ENCODE measurements around the gene RAB3C.

GRCh38 chr5:58687079-58687478 is 104.2 kb downstream of the RAB3C start:
- TF ChIP-seq CTCF (conservative IDR thresholded peaks at IDR 0.05; ENCODE audit: low read length) (no peak), EZH2phosphoT487 (IDR thresholded peaks at IDR 0.05; ENCODE audit: borderline replicate concordance) (no peak)
